ENCODE measurements around the gene CPZ. TPM values are rescaled to one million over a fixed set of nuclear protein-coding genes. Genes with fewer than 3 reads are reported as not detected.
A peak's percentile ranks its signal among the peaks of the same experiment; 100 is the strongest.

CPZ gene
- total and polyA plus RNA-seq, 10 donors, result 0.11 to 8.5 (median 0.93) TPM; not detected in 1

- H3K27ac ChIP-seq, result no peak overlapping the region
- DNase-seq, result peak; percentile 48
- peaks cover 0 to 9% (median 0%) of the 10 kb centered on the region in 8 donors for H3K9me3 ChIP-seq
- 59 to 73% (median 70%) methylated on average over 9 to 11 of the region's 11 CpGs for WGBS, 5 donors
- H3K27me3 ChIP-seq (replicated peaks in 1 of 7), result peaks cover 0 to 19% (median 0%) of the 10 kb centered on the region in 7 donors
- no peak for TF ChIP-seq POLR2A (IDR thresholded peaks at IDR 0.05)
- TF ChIP-seq, protein P1, sequence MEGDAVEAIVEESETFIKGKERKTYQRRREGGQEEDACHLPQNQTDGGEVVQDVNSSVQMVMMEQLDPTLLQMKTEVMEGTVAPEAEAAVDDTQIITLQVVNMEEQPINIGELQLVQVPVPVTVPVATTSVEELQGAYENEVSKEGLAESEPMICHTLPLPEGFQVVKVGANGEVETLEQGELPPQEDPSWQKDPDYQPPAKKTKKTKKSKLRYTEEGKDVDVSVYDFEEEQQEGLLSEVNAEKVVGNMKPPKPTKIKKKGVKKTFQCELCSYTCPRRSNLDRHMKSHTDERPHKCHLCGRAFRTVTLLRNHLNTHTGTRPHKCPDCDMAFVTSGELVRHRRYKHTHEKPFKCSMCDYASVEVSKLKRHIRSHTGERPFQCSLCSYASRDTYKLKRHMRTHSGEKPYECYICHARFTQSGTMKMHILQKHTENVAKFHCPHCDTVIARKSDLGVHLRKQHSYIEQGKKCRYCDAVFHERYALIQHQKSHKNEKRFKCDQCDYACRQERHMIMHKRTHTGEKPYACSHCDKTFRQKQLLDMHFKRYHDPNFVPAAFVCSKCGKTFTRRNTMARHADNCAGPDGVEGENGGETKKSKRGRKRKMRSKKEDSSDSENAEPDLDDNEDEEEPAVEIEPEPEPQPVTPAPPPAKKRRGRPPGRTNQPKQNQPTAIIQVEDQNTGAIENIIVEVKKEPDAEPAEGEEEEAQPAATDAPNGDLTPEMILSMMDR (IDR thresholded peaks at IDR 0.05 in 8 of 11, conservative IDR thresholded peaks at IDR 0.05 in 3 of 11), result no peak
- no peak overlapping the region for H3K4me3 ChIP-seq
- H3K36me3 ChIP-seq, result no peaks in the 10 kb centered on the region
- intact Hi-C loops (cut with DNase I; ENCODE audit: low total_unique reads), result no loop called here
- no peaks in the 10 kb centered on the region for H3K4me1 ChIP-seq
Observed at GRCh38 chr4:8549352-8549931, 43.1 kb upstream of the CPZ start.

DNA sequence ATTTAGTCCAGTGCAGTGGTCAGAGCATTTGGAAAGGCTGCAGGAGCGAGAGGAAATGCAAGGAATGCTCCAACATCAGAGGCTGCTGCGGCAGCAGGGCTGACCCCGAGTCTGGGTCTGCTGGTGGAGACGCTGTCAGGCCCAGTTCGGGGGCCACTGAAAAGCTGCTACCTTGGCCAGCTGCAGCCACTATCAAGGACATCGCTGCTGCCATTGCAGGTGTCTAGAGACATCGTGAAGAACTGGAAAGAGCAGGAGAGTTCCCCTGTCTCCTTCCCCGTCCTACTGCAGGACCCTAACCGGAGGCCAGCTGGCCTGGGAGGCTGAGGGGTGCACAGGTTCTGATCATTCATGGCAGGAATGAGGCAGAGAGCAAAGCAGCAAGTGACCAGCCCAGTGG is 41.9 kb upstream of the CPZ start:
- no peak for TF ChIP-seq POLR2AphosphoS5 (IDR thresholded peaks at IDR 0.05)
- TF ChIP-seq, protein P1 (IDR thresholded peaks at IDR 0.05 in 8 of 11, conservative IDR thresholded peaks at IDR 0.05 in 3 of 11), result no peak
- TF ChIP-seq POLR2A (IDR thresholded peaks at IDR 0.05), result no peak

DNA sequence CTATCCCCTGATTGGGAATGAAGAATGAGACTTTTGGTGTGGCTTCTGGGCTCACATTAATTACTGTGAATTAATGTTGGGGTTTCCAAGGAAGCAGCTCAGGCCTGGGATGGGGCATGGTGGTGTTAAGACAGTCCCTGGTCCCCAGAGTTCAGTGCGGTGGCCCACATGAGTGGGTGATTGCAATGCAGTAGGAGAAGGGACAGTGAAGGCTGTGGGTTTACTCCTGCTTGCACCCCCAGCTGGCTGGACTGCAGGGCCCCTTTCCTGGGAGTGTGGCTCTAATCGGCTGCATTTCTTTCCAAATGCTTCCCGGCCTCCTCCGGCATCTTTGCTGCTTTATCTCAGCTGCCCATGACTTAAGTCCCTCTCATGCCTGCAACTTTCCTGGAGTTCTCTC is 40.5 kb upstream of the CPZ start:
- H3K27ac ChIP-seq, result no peak overlapping the region
- peak; percentile 56 for DNase-seq

More for the DNA sequence above, 41.9 kb upstream of the CPZ start:
- intact Hi-C loops (cut with DNase I; ENCODE audit: low total_unique reads), result no loop called here
- no peaks in the 10 kb centered on the region for H3K4me1 ChIP-seq
- peaks cover 0 to 9% (median 0%) of the 10 kb centered on the region in 8 donors for H3K9me3 ChIP-seq
- H3K27ac ChIP-seq, result no peak overlapping the region
- H3K36me3 ChIP-seq, result no peaks in the 10 kb centered on the region
- WGBS, 5 donors, result 78 to 88% (median 83%) methylated on average over 9 of the region's 9 CpGs
- H3K27me3 ChIP-seq (replicated peaks in 1 of 7), result peaks cover 0 to 9% (median 0%) of the 10 kb centered on the region in 7 donors
- H3K4me3 ChIP-seq, result no peak overlapping the region
- peak; percentile 48 for DNase-seq

DNA sequence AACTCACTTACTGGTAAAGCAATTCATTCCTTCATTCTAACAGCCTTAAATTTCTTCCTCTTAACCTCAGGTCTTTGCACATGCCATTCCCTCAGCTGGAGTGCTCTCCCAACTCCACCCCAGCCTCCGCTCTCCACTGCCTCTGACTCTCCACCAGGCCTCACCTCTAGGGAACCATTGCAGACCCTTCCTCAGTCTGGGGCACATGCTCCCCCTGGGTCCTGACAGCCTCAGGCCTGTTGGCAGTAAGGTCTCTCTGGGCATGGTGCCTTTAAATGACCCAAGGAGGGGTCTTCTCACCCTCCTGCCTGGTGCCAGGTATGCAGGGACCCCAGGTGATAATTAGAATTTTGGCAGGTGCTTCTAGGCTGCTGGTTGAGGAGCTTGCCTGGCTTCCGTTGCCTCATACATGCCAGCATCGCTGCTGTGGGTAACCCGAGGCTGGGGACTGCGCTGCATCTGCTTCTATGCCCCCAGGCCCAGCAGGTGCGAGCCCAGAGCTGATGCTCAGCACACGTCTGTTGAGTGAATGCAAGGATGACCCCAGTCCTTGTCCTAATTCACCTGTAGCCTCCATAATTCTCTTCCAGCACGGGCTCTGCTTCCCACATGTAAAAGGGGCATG is 39.9 kb upstream of the CPZ start:
- peaks cover 0 to 9% (median 0%) of the 10 kb centered on the region in 8 donors for H3K9me3 ChIP-seq
- intact Hi-C loops (cut with DNase I; ENCODE audit: low total_unique reads), result no loop called here
- no peak overlapping the region for H3K27ac ChIP-seq
- TF ChIP-seq POLR2A (IDR thresholded peaks at IDR 0.05) (no peak), POLR2AphosphoS5 (IDR thresholded peaks at IDR 0.05) (no peak)
- TF ChIP-seq, protein P1 (IDR thresholded peaks at IDR 0.05 in 8 of 11, conservative IDR thresholded peaks at IDR 0.05 in 3 of 11), result no peak
- H3K27me3 ChIP-seq (replicated peaks in 1 of 7), result peaks cover 0 to 3% (median 0%) of the 10 kb centered on the region in 7 donors
- no peaks in the 10 kb centered on the region for H3K4me1 ChIP-seq
- WGBS, 5 donors, result 67 to 87% (median 79%) methylated on average over 4 to 8 of the region's 8 CpGs
- DNase-seq, result peak; percentile 29
- H3K36me3 ChIP-seq, result no peaks in the 10 kb centered on the region
- no peak overlapping the region for H3K4me3 ChIP-seq

More for the DNA sequence above, 40.5 kb upstream of the CPZ start:
- TF ChIP-seq, protein P1 (IDR thresholded peaks at IDR 0.05 in 8 of 11, conservative IDR thresholded peaks at IDR 0.05 in 3 of 11), result no peak
- Histone ChIP-seq H3K27me3 (replicated peaks in 1 of 7) (peaks cover 0 to under 1% (median 0%) of the 10 kb centered on the region in 7 donors), H3K4me1 (no peaks in the 10 kb centered on the region), H3K4me3 (no peak overlapping the region), H3K9me3 (peaks cover 0 to 9% (median 0%) of the 10 kb centered on the region in 8 donors), H3K36me3 (no peaks in the 10 kb centered on the region)
- intact Hi-C loops (cut with DNase I; ENCODE audit: low total_unique reads), result no loop called here
- WGBS, 5 donors, result 79 to 97% (median 91%) methylated on average over 3 to 4 of the region's 4 CpGs
